Dermis blood vessel endothelial cell (primary cell): ENCODE measurements around the gene SAT1. TPM values are rescaled to one million over a fixed set of nuclear protein-coding genes. Genes with fewer than 3 reads are reported as not detected.
A peak's percentile ranks its signal among the peaks of the same experiment; 100 is the strongest.

ENCODE experiments used
- DNase-seq: peaks from one replicate; pipeline ENCODE4 v3.0.0; 2010
- total RNA-seq: library from RNA; depleted of rRNA; stranded (reverse); fragments of >200 nt; gene quantifications from 2 replicates; pipeline ENCODE4 v1.2.3, GENCODE V29; 2014

SAT1 gene
- total RNA-seq, 1 donor from 2014 or later: 422 TPM

- no peak for DNase-seq
Measured at GRCh38 chrX:23779025-23779424, 3.9 kb upstream of the SAT1 start.

- DNase-seq: no peak
Measured at GRCh38 chrX:23782455-23782854, 518 bp upstream of the SAT1 start.

- no peak for DNase-seq
Measured at GRCh38 chrX:23783589-23784469, 856 bp downstream of the SAT1 start.

GRCh38 chrX:23784470-23785331 is 1.7 kb downstream of the SAT1 start:
- peak; percentile 50 for DNase-seq

- no peak for DNase-seq
Measured at GRCh38 chrX:23785580-23785979, 2.6 kb downstream of the SAT1 start.

GRCh38 chrX:23786268-23786815 is 3.4 kb downstream of the SAT1 start:
- DNase-seq: peak; percentile 57

- no peak for DNase-seq
Measured at GRCh38 chrX:23787745-23788118, 4.8 kb downstream of the SAT1 start.

- DNase-seq: no peak
Measured at GRCh38 chrX:23788521-23788920, 5.5 kb downstream of the SAT1 start.

- no peak for DNase-seq
Measured at GRCh38 chrX:23788946-23789345, 6.0 kb downstream of the SAT1 start.

GRCh38 chrX:23789386-23790154 is 6.6 kb downstream of the SAT1 start:
- DNase-seq: no peak

GRCh38 chrX:23790155-23790497 is 7.2 kb downstream of the SAT1 start:
- no peak for DNase-seq

GRCh38 chrX:23792861-23793553 is 10.0 kb downstream of the SAT1 start:
- peak; percentile 70 for DNase-seq

- no peak for DNase-seq
Measured at GRCh38 chrX:23795221-23795620, 12.2 kb downstream of the SAT1 start.

- no peak for DNase-seq
Measured at GRCh38 chrX:23797371-23798128, 14.6 kb downstream of the SAT1 start.

- no peak for DNase-seq
Measured at GRCh38 chrX:23799469-23800065, 16.6 kb downstream of the SAT1 start.

- peak; percentile 59 for DNase-seq
Measured at GRCh38 chrX:23802431-23802830, 19.5 kb downstream of the SAT1 start.

- DNase-seq: peak; percentile 75
Measured at GRCh38 chrX:23803931-23804381, 21.0 kb downstream of the SAT1 start.

- DNase-seq: no peak
Measured at GRCh38 chrX:23804578-23804977, 21.6 kb downstream of the SAT1 start.

GRCh38 chrX:23805389-23805788 is 22.4 kb downstream of the SAT1 start:
- DNase-seq: no peak

GRCh38 chrX:23810279-23810678 is 27.3 kb downstream of the SAT1 start:
- DNase-seq: no peak
